GM18519 (cell line): Measurements from ENCODE around the gene PCDHGA2.
"Not testable (repeated sequence)": the region's sequence is repeated elsewhere in the genome, so short reads cannot be mapped to it uniquely, and the experiment has no call there.

Experiments used
- ATAC-seq: cut with Tn5 transposase; IDR thresholded peaks from one replicate; pipeline ENCODE4 v1.9.1; 2021; ENCODE audit warnings: mild to moderate bottlenecking, moderate library complexity; ENCODE audit not compliant: unreplicated experiment, low FRiP score

PCDHGA2 gene

DNA sequence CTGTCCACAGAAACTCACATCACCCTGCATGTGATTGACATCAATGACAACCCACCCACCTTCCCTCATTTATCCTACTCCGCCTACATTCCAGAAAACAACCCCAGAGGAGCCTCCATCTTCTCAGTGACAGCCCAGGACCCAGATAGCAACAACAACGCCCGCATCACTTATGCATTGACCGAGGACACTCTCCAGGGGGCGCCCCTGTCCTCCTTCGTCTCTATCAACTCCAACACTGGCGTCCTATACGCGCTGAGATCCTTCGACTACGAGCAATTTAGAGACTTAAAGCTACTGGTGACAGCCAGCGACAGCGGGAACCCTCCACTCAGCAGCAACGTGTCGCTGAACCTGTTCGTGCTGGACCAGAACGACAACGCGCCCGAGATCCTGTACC lies 6.8 kb downstream of the PCDHGA2 start:
- no peak for ATAC-seq

- not testable (repeated sequence) for ATAC-seq
These were observed 7.5 kb downstream of the PCDHGA2 start for GRCh38 chr5:141346017-141346416.

- peak; percentile 97 for ATAC-seq
These were observed 11.5 kb downstream of the PCDHGA2 start, which contains the start of gene PCDHGB1 for GRCh38 chr5:141349917-141350619. PCDHGB1 (plus strand) TSS chr5:141350099; CDS start chr5:141350261, 162 bp downstream.

GRCh38 chr5:141351591-141351990 lies 13.0 kb downstream of the PCDHGA2 start:
- no peak for ATAC-seq

DNA sequence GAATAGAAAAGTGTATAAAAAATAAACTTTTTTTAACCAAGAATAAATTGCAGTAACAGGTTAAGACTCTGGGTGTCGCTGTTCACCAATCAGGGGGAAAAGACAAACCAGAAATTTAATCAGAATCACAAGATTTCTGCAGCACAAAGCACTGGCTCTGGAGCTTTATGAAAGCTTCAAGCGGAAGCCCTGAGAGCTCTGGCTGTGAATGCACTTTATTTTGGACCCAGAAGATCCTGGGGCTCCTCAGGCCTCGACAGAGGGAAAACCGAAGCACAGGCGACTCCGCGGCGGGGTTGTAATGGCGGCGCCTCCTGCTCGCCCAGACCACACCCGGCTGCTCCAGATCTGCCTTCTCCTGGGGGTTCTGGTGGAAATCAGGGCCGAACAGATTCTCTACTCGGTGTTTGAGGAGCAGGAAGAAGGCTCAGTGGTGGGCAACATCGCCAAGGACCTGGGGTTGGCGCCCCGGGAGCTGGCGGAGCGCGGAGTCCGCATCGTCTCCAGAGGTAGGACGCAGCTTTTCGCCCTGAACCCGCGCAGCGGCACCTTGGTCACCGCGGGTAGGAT lies 16.4 kb downstream of the PCDHGA2 start, which contains the start of gene PCDHGA4:
TSS of gene PCDHGA4 (plus strand) at position 122 of the 570 bp plus-strand sequence. CDS start at position 209, 87 bp downstream.
- ATAC-seq: no peak

DNA sequence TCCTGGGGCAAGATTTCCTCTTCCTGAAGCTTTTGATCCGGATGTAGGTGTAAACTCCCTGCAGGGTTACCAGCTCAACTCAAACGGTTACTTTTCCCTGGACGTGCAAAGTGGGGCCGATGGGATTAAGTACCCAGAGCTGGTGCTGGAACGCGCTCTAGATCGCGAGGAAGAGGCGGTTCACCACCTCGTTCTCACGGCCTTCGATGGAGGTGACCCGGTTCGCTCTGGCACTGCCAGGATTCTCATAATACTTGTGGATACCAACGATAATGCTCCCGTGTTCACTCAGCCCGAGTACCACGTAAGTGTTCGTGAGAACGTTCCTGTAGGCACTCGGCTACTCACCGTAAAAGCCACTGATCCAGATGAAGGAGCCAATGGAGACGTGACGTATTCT lies 17.1 kb downstream of the PCDHGA2 start:
- no peak for ATAC-seq

GRCh38 chr5:141356133-141356532 lies 17.6 kb downstream of the PCDHGA2 start:
- ATAC-seq: no peak

GRCh38 chr5:141356950-141357349 lies 18.4 kb downstream of the PCDHGA2 start:
- no peak for ATAC-seq

- ATAC-seq: no peak
These were observed 21.3 kb downstream of the PCDHGA2 start, which contains the start of gene PCDHGB2 for GRCh38 chr5:141359790-141360426. PCDHGB2 (plus strand) TSS chr5:141359994; CDS start chr5:141360136, 142 bp downstream.

- no peak for ATAC-seq
These were observed 22.1 kb downstream of the PCDHGA2 start for GRCh38 chr5:141360685-141361084.

DNA sequence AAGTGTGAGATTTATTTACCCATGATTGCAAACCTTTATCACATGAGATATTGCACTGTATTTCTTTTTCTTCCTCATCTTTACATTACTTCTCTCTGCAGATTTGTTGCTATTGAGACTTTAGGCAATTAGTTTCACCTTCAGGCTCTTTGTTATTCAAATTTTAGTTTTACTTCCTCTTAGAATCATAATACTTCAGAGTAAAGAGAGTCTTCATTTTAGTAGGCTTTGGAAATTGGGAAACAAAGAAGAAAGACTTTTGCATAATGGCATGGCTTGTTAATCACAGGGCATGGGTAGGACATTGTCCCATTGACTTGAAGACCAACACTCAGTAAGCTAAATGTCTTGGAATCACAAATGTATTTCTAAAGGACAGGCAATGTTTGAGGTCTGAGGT lies 24.2 kb downstream of the PCDHGA2 start:
- ATAC-seq: no peak

GRCh38 chr5:141363952-141364660 lies 25.5 kb downstream of the PCDHGA2 start, which contains the start of gene PCDHGA5:
PCDHGA5 (plus strand) TSS chr5:141364162; CDS start chr5:141364331, 169 bp downstream.
- ATAC-seq: no peak

GRCh38 chr5:141366016-141366896 lies 27.7 kb downstream of the PCDHGA2 start:
- no peak for ATAC-seq

DNA sequence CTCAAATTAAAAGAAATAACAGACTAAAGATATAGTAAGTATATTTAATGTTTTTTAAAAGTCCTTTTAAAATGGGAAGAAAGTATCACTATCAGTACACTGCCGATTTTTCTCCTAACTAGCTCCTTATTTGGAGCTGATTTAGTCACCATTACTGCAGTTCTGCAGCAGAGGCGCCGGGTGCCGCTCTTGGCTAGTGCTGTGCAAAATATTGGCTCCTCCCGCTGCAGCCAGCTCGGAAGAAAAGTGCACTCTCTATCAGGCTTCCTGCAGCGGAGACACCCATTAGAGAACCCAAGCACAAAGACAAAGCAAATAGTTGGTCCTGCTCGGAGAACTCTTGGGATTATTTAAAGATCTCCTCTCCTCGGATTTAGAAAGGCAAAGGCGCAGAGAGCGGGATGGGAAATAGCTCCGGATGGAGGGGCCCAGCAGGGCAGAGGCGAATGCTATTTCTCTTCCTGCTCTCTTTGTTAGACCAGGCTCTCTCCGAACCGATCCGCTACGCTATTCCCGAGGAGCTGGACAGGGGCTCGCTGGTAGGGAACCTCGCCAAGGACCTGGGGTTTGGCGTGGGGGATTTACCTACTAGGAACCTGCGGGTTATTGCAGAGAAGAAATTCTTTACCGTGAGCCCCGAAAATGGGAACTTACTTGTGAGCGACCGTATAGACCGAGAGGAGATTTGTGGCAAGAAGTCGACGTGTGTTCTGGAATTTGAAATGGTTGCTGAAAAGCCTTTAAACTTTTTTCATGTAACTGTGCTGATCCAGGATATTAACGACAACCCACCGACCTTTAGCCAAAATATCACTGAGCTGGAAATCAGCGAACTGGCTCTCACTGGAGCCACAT lies 31.7 kb downstream of the PCDHGA2 start, which contains the start of gene PCDHGB3:
TSS of gene PCDHGB3 (plus strand) at position 249 of the 855 bp plus-strand sequence. CDS start at position 402, 153 bp downstream.
- peak; percentile 96 for ATAC-seq

DNA sequence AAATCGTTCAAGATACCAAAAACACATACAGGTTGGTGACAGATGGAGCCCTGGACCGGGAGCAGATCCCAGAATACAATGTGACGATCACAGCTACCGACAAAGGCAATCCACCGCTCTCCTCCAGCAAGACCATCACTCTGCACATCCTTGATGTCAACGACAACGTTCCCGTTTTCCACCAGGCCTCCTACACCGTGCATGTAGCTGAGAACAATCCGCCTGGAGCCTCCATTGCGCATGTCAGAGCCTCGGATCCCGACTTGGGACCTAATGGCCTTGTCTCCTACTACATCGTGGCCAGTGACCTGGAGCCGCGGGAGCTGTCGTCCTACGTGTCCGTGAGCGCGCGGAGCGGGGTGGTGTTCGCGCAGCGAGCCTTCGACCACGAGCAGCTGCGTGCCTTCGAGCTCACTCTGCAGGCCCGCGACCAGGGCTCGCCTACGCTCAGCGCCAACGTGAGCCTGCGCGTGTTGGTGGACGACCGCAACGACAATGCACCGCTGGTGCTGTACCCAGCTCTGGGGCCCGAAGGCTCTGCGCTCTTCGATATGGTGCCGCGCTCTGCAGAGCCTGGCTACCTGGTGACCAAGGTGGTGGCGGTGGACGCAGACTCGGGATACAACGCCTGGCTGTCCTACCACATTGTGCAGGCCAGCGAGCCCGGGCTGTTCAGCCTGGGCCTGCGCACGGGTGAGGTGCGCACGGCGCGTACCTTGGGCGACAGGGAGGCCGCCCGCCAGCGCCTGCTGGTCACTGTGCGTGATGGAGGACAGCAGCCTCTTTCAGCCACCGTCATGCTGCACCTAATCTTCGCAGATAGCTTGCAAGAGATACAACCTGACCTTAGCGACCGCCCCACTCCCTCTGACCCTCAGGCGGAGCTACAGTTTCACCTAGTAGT lies 33.3 kb downstream of the PCDHGA2 start:
- no peak for ATAC-seq

DNA sequence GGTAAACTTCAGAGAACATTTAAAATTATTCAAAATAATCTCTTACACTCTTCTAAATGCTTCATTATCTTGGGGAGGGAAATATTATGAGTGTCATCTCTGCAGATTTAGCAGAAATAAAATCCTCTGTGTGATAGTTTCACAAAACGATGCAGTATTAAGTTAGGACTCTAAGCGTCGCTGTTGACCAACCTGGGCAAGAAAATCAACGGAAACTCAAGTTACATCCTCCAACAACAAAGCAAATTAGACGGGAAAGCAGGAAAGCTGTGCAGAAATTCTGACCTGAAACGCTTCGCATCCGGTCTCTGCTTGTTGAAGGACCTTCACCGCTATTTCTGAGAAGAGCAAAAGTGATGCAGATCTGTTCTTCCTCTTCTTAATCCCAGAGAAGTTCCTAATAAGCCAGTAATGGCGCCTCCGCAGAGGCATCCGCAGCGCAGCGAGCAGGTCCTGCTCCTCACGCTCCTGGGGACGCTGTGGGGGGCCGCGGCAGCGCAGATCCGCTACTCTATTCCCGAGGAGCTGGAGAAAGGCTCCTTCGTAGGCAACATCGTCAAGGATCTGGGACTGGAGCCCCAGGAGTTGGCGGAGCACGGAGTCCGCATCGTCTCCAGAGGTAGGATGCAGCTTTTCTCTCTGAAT lies 35.2 kb downstream of the PCDHGA2 start, which contains the start of gene PCDHGA6:
TSS of gene PCDHGA6 (plus strand) at position 219 of the 645 bp plus-strand sequence. CDS start at position 412, 193 bp downstream.
- no peak for ATAC-seq

- no peak for ATAC-seq
These were observed 36.1 kb downstream of the PCDHGA2 start for GRCh38 chr5:141374627-141375026.
